ENCODE data around the gene PLCG1.

PLCG1 gene

DNA sequence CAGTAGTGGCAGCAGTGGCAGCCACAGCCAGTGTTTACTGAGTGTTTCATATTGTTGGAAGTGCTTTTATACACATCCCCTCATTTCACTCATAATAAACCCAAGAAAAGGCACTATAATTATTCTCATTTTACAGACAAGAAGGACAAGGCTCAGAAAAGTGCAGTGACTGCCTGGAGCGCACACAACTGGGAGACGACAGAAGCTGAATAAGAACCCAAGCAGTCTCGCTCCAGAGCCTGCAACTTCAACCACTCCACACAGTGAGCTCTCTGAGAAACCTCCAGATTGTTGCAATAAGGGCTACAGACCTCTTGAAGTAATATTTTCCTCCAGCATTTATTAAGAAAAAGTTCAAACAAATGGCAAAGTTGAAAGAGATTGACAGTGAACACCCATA, 76.9 kb downstream of the PLCG1 start:
- DNase-seq (ENCODE audit: low spot score): no peak

GRCh38 chr20:41214666-41215065, 77.3 kb downstream of the PLCG1 start:
- DNase-seq (ENCODE audit: low spot score): no peak

GRCh38 chr20:41217422-41217821, 80.1 kb downstream of the PLCG1 start:
- no peak for DNase-seq (ENCODE audit: low spot score)

DNA sequence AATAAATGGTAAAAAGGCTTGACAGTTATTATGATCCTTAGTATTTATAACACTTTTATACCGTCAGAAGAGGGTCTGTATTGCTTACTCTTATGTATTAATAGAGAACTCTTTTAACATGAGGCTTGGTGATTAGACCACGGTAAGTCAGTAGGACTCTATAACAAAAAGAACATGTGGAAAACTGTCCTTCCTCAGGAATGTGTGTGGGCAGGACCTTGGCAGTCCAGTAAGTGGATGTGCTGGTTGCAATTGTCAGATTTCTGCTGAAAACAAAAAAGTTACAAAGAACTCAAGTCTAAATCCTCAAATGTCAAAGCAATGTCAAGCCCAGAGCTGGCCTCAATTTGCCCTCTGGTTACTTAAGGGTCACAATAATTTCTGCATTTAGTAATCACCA, 81.1 kb downstream of the PLCG1 start:
- DNase-seq (ENCODE audit: low spot score): no peak

DNA sequence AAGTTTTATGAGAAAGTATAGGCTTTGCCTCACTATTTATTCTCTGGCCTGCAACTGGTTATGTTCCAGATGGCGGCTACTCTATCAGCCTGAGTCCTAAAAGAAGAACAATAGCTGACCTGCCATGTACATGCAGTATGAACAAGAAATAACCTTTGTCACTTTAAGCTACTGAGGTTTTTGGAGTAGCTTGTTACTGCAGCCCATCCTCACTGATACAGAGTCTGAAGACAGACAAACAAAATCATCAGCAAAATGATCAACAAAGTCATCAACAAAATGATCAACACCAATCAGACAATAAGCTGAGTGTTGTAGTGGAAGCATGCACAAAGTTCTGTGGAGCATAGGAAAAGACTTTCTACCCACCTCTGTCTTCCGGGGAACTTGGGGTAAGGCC, 82.5 kb downstream of the PLCG1 start:
- DNase-seq (ENCODE audit: low spot score): no peak

DNA sequence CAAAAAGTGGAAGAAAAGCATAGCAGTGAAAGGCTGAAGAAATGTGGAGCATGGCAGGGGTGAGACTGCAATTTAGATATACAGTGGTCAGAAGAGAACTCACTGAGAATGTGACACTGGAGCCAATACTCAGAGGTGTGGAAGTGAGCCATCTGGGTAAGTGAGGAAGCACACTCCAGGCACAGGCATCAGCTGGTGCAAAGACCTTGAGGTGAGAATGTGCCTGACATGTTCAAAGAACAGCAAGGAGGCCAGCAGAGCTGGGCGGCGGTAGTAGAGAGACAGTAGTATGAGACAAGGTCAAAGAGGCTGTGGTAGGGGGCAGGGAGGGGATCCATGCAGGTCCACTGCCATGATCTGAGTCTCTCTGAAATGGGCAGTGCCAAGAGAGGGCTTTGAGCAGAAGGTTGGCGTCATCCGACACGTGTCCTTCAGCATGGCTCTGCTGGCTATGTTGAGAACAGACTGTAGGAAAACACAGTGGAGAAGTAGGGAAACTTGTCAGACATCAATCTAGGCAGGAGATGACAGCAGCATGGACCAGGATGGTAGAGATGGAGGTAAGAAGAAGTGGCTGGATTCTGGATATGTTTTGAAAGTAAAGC, 84.4 kb downstream of the PLCG1 start:
- no peak for DNase-seq (ENCODE audit: low spot score)

- DNase-seq (ENCODE audit: low spot score): no peak
Measured at GRCh38 chr20:41222296-41222695, 85.0 kb downstream of the PLCG1 start.

DNA sequence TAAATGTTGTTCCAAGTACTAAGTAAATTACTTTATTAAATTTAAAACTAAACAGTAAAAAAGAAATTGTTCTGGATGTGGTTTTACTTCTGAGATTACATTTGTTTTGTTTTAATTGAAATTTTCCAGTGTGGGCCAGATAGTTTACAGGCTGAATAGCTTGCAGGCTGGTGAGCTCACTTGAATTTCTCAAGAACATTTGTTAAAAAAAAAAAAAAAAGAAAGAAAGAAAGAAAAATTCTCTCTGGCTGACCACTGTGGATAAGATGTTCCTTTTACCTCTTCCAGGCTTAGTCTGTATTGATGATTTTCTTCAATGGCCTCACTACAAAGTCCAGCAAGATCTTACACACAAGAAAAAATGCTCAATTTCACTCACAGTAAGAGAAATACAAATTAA, 85.4 kb downstream of the PLCG1 start:
- DNase-seq (ENCODE audit: low spot score): no peak

DNA sequence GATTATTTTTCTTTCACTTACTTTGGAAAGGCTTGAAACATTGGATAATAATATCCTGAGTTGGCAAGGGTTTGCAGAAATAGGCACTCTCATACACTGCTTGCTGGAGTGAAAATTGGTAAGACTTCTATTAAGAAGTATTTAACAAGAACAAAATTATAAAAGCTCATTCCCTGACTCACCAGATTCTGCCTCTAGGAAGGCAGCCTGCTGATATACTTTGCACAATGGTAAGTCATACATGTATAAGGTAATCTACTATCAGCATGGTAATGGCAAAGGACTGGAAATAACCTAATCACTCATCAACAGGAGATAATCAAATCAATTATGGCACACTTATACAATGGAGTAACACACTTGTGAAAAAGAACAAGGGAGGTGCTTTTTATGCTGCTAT, 85.8 kb downstream of the PLCG1 start:
- DNase-seq (ENCODE audit: low spot score): no peak

DNA sequence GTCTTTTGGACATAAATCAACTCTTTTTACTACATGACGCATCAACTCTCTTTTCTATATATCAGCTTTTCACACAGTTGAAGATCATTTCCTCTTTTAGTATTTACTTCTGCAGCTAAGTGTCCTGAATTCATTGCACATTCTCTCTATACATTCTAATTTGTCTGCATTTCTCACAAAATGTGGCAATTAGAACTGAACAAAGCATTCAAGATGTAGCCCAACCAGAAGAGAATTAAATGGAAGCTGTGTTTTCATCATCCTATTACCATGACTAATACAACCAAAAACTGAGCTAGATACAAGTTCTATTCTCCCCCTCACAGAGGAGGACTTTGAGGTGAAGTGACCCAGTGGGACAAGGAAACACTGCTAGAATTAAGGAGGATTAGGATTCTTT, 86.9 kb downstream of the PLCG1 start:
- no peak for DNase-seq (ENCODE audit: low spot score)

GRCh38 chr20:41225091-41225490, 87.7 kb downstream of the PLCG1 start:
- DNase-seq (ENCODE audit: low spot score): no peak

DNA sequence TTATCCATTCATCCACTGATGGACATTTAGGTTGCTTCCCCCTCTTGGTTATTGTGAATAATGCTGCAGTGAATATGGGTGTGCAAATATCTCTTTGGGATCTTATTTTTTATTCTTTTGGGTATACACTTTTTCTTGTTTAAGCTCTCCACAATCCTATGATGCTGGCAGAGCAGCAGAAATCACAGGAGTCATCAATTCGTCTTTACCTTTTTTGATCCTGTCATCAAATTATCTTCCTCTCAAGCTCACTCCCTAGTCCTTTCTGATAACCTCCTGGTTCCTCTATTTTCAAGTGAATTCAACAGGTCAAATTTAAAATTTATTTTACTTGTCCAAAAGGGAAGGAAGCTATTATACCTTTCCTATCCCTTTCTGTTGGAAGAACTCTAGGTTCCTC, 89.1 kb downstream of the PLCG1 start:
- DNase-seq (ENCODE audit: low spot score): no peak
